Stimulated activated effector memory CD8-positive, alpha-beta T cell treated with anti-CD3 and anti-CD28 coated beads, Interleukin-12 subunit alpha, Interleukin-12 subunit beta, amount 100 ng/mL, for 72 hours (primary cell): Measurements from ENCODE around the gene ABCA2.
"Not testable (repeated sequence)": the region's sequence is repeated elsewhere in the genome, so short reads cannot be mapped to it uniquely, and the experiment has no call there.

Experiments used
- ATAC-seq: fragments of 150-1000 bp; cut with Tn5 transposase; 2 replicates; pipeline ENCODE4 v1.10.0; 2021
- DNase-seq, 2 donors: peaks; one replicate each; pipeline ENCODE4 v3.0.0; 2021 to 2022; ENCODE audit warnings: low spot score in 2 of 2
- H3K27ac Mint-ChIP-seq: one replicate; pipeline ENCODE4 v1.8.0; 2022; ENCODE audit warnings: mild to moderate bottlenecking, mixed read lengths
- H3K36me3 Mint-ChIP-seq: one replicate; pipeline ENCODE4 v1.8.0; 2022; ENCODE audit warnings: mild to moderate bottlenecking, mixed read lengths
- H3K4me1 Mint-ChIP-seq: one replicate; pipeline ENCODE4 v1.8.0; 2022; ENCODE audit warnings: mixed read lengths
- H3K4me3 Mint-ChIP-seq: one replicate; pipeline ENCODE4 v1.8.0; 2022; ENCODE audit warnings: mild to moderate bottlenecking, mixed read lengths
- H3K9me3 Mint-ChIP-seq: one replicate; pipeline ENCODE4 v1.8.0; 2022; ENCODE audit warnings: mixed read lengths

The ABCA2 gene

GRCh38 chr9:137042751-137043727, 15.0 kb upstream of the ABCA2 start:
- Mint-ChIP-seq H3K9me3 (no peaks in the 10 kb centered on the region), H3K36me3 (peaks cover 10% of the 10 kb centered on the region), H3K4me3 (no peak overlapping the region), H3K27ac (no peak overlapping the region), H3K4me1 (peaks cover 16% of the 10 kb centered on the region)
- DNase-seq = no peak
- ATAC-seq = no peak

- ATAC-seq = no peak
- Mint-ChIP-seq H3K4me1 (peaks cover 10% of the 10 kb centered on the region), H3K9me3 (no peaks in the 10 kb centered on the region), H3K36me3 (peaks cover 18% of the 10 kb centered on the region), H3K4me3 (no peak overlapping the region), H3K27ac (no peak overlapping the region)
- DNase-seq = no peak
These were observed 13.1 kb upstream of the ABCA2 start for GRCh38 chr9:137041124-137041523.

DNA sequence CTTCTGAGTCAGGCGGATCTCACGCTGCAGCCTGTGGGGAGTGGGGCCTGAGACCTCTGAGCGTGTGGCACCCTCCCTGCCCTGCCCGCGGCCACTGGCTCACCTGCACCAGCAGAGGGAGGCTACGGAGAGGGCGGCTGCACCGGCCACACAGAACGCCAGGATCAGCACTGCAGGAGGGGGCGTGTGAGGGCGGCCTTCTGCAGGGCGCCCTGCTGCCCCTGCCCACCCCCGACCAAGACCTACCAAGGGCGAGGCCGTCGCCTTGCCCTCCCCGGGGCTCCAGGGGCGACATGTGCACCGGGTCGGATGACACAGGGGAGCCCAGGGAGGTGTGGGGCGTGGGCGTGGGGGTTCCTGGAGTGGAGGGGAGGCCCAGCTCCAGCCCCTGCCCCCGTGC, 12.5 kb upstream of the ABCA2 start:
- DNase-seq = no peak
- Mint-ChIP-seq H3K36me3 (peaks cover 18% of the 10 kb centered on the region), H3K9me3 (no peaks in the 10 kb centered on the region), H3K4me3 (no peak overlapping the region), H3K4me1 (peaks cover 10% of the 10 kb centered on the region), H3K27ac (no peak overlapping the region)
- ATAC-seq = no peak

- Mint-ChIP-seq H3K27ac (no peak overlapping the region), H3K4me1 (peaks cover 12% of the 10 kb centered on the region), H3K9me3 (no peaks in the 10 kb centered on the region), H3K4me3 (no peak overlapping the region), H3K36me3 (peaks cover 24% of the 10 kb centered on the region)
- no peak for DNase-seq
- no peak for ATAC-seq
These were observed 11.8 kb upstream of the ABCA2 start for GRCh38 chr9:137039611-137040366.

GRCh38 chr9:137038916-137039315, 10.9 kb upstream of the ABCA2 start:
- peaks cover 28% of the 10 kb centered on the region for H3K36me3 Mint-ChIP-seq
- peaks cover 14% of the 10 kb centered on the region for H3K4me1 Mint-ChIP-seq
- DNase-seq = no peak
- no peaks in the 10 kb centered on the region for H3K9me3 Mint-ChIP-seq
- H3K4me3 Mint-ChIP-seq = no peak overlapping the region
- no peak for ATAC-seq
- no peak overlapping the region for H3K27ac Mint-ChIP-seq

DNA sequence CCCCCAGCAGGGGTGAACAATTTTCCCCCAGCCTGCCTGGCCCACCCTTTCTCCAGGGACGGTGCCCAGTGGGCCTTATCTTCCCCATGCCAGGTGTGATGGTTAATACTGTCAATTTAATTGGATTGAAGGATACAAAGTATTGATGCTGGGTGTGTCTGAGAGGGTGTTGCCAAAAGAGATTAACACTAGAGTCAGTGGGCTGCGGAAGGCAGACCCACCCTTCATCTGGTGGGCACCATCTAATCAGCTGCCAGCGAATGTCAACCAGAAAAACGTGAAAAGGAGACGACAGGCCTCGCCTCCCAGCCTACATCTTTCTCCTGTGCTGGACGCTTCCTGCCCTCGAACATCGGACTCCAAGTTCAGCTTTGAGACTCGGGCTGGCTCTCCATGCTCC, 9.4 kb upstream of the ABCA2 start:
- no peak for DNase-seq
- Mint-ChIP-seq H3K27ac (no peak overlapping the region), H3K9me3 (no peaks in the 10 kb centered on the region), H3K36me3 (peaks cover 28% of the 10 kb centered on the region), H3K4me3 (no peak overlapping the region), H3K4me1 (peaks cover 23% of the 10 kb centered on the region)
- no peak for ATAC-seq

GRCh38 chr9:137037035-137037434, 9.0 kb upstream of the ABCA2 start:
- Mint-ChIP-seq H3K4me3 (no peak overlapping the region), H3K27ac (no peak overlapping the region), H3K36me3 (peaks cover 28% of the 10 kb centered on the region), H3K9me3 (no peaks in the 10 kb centered on the region), H3K4me1 (peaks cover 27% of the 10 kb centered on the region)
- no peak for ATAC-seq
- no peak for DNase-seq

DNA sequence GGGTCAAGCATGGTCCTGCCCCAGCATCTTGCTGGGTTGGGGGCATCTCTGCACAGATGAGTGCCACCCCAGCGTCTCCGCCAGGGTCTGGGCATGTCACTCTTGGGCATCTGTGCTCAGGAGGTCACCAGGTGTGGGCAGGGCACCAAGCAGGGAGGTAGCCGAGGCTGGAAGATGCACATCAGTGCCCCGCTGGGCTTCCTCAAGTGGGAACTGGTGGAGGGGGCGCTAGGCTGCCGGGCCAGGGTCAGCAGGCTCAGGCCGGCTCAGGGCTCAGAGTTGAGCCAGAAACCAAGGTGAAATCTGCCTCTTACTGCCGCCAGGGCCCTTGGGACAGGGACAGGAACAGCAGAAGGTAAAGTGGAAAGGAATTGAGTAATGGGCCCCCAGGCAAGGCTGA, 7.9 kb upstream of the ABCA2 start:
- Mint-ChIP-seq H3K27ac (no peak overlapping the region), H3K4me3 (peak overlapping the region; percentile 82), H3K4me1 (peaks cover 35% of the 10 kb centered on the region), H3K9me3 (no peaks in the 10 kb centered on the region), H3K36me3 (peaks cover 28% of the 10 kb centered on the region)
- DNase-seq = no peak
- ATAC-seq = no peak

DNA sequence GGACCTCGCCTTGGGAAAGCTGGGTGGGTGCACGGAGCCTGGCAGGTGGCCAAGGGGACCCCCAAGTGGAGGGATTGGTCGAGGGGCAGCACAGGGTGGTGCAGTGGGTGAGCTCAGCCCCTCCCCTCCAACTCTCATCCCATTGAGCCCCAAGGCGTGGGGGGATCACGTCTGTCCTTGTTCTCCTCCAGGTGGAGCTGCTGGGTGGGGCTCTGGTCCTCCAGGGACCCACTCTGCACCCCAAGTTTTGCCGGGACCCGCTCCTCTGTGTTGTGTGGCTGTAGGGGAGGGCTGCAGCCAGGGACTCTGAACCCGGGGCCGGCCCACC, 7.4 kb upstream of the ABCA2 start:
- Mint-ChIP-seq H3K27ac (peak overlapping the region; percentile 84), H3K4me1 (peaks cover 40% of the 10 kb centered on the region), H3K4me3 (peak overlapping the region; percentile 82), H3K36me3 (peaks cover 28% of the 10 kb centered on the region), H3K9me3 (no peaks in the 10 kb centered on the region)
- ATAC-seq (no peak), DNase-seq (no peak)

- Mint-ChIP-seq H3K36me3 (peaks cover 28% of the 10 kb centered on the region), H3K4me3 (peak overlapping the region; percentile 82), H3K4me1 (peaks cover 44% of the 10 kb centered on the region), H3K27ac (peak overlapping the region; percentile 84), H3K9me3 (no peaks in the 10 kb centered on the region)
- peak; percentile 79 for ATAC-seq
- DNase-seq = peak; percentile 90 to 93
These were observed 6.9 kb upstream of the ABCA2 start for GRCh38 chr9:137034709-137035506.

DNA sequence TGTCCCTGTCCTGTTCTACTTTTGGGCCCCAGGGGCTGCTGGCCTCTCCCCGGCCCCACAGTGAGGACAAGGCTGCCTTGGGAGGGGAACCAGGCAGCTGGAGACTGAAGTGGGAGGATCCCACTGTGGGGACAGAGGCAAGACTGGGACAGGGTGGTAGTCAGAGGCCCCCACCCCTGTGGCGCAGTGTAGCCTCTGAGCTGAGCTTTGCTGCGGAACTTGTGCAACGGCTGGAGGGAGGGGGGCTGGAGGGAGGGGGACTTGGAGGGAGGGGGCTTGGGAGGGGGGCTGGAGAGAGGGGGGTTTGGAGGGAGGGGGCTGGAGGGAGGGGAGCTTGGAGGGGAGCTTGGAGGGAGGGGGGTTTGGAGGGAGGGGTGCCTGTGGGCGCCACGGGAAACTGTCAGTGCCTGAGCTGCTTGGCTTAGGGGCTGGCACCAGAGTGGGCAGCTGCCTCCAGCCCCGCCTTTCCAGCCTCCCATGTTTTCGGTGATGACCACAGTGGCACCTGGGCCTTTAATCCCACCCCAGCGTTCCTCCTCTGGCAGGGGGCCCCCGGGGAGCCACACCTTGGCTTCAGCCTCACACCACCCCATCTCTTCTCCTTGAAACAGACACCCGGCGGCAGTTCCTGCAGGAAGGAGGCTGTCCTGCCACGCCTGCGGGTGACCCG, 6.1 kb upstream of the ABCA2 start:
- Mint-ChIP-seq H3K4me1 (peaks cover 51% of the 10 kb centered on the region), H3K27ac (peak overlapping the region; percentile 84), H3K4me3 (peak overlapping the region; percentile 82), H3K36me3 (peaks cover 34% of the 10 kb centered on the region), H3K9me3 (no peaks in the 10 kb centered on the region)
- no peak for DNase-seq
- ATAC-seq = no peak

- H3K4me3 Mint-ChIP-seq = peak overlapping the region; percentile 82
- not testable (repeated sequence) for DNase-seq, ATAC-seq, H3K9me3 Mint-ChIP-seq, H3K27ac Mint-ChIP-seq
- peaks cover 28% of the 10 kb centered on the region for H3K36me3 Mint-ChIP-seq
- H3K4me1 Mint-ChIP-seq = peaks cover 57% of the 10 kb centered on the region
These were observed 5.4 kb upstream of the ABCA2 start for GRCh38 chr9:137033481-137033880.

GRCh38 chr9:137032858-137033257, 4.8 kb upstream of the ABCA2 start:
- peak overlapping the region; percentile 82 for H3K4me3 Mint-ChIP-seq
- ATAC-seq (no peak), DNase-seq (no peak)
- peaks cover 57% of the 10 kb centered on the region for H3K4me1 Mint-ChIP-seq
- no peak overlapping the region for H3K27ac Mint-ChIP-seq
- H3K9me3 Mint-ChIP-seq = no peaks in the 10 kb centered on the region
- peaks cover 22% of the 10 kb centered on the region for H3K36me3 Mint-ChIP-seq

DNA sequence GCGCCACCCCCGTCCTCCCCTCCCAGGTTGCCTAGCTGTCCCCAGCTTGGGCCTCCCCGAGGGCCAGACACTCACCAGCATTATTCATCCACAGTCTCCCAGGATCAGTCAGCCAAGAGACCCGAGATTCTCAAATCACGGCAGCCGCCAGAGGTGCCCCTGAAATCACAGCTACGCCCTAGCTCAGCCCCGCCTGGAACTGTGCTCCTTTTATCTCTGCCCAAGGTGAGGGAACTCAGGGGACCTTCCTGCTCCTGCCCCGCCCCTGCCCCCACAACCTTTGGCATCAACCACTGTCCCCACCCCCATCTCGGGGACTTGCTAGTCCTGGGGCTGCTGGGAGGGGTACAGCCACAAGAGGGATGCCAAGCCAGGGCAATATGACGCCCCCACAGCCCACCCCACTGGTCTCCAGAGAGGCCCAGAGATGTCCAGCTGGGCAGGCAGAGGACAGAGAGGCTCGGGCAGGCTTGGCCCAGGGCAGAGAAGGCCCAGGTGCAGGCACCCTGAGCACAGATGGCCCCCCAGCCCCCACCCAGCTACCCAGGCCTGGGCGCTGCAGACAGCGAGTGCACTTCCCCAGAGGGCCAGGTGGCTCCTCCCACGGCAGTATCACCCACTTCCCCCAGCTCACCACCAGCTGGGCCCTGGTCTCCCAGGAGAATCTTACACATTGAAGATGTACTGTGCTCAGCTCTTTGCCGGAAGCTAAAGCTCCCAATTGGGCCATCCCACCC, 4.0 kb upstream of the ABCA2 start, which contains the start of gene FUT7:
FUT7 (minus strand) TSS at position 185 of the 737 bp plus-strand sequence; CDS start at position 88, 97 bp downstream.
- ATAC-seq (peak; percentile 44), DNase-seq (peak in 1 of 2 donors; percentile 31)
- peaks cover 16% of the 10 kb centered on the region for H3K36me3 Mint-ChIP-seq
- H3K4me1 Mint-ChIP-seq = peaks cover 61% of the 10 kb centered on the region
- H3K9me3 Mint-ChIP-seq = no peaks in the 10 kb centered on the region
- peak within 1 kb of the TSS; percentile 89 for H3K27ac Mint-ChIP-seq
- peak within 1 kb of the TSS; percentile 82 for H3K4me3 Mint-ChIP-seq
